OCI-LY3 (cell line): ENCODE results near the gene CFAP161.

Experiments
- CTCF ChIP-seq: fragments of 200-600, 300-600 bp; sonication (generic); IDR thresholded peaks from 2 replicates; pipeline ENCODE4 v1.5.1; 2014; ENCODE audit warnings: antibody characterized with exemption, low read length, low read depth
- EZH2phosphoT487 ChIP-seq: fragments of 200-600 bp; shearing (Covaris generic); IDR thresholded peaks from 2 replicates; pipeline ENCODE4 v1.6.1; 2018; ENCODE audit warnings: antibody characterized with exemption, mixed run types, low read depth

GRCh38 chr15:81103857-81104256, 30.2 kb upstream of the CFAP161 start:
- no peak for TF ChIP-seq CTCF
- no peak for TF ChIP-seq EZH2phosphoT487
